ENCODE results near the gene DLX6. TPM values are rescaled to one million over a fixed set of nuclear protein-coding genes. Genes with fewer than 3 reads are reported as not detected.

DLX6 gene
- total RNA-seq, 1 donor from 2014 or later, result not detected

GRCh38 chr7:96993980-96994379, 11.4 kb upstream of the DLX6 start:
- peaks cover 4 to 20% (median 18%) of the 10 kb centered on the region in 3 donors for H3K4me1 ChIP-seq (ENCODE audit: control insufficient read depth in 3 of 3, insufficient read depth in 3 of 3, low read length in 3 of 3)
- no peaks in the 10 kb centered on the region for H3K36me3 ChIP-seq (ENCODE audit: control insufficient read depth in 3 of 3, insufficient read depth in 3 of 3, low read length in 3 of 3)
- H3K9ac ChIP-seq (ENCODE audit: low read depth in 1 of 3, low read length in 3 of 3), result no peak overlapping the region
- H3K27me3 ChIP-seq (ENCODE audit: control insufficient read depth in 3 of 3, insufficient read depth in 3 of 3, low read length in 3 of 3), result peaks cover 82 to 90% (median 89%) of the 10 kb centered on the region in 3 donors
- no peaks in the 10 kb centered on the region for H3K9me3 ChIP-seq (ENCODE audit: control insufficient read depth in 3 of 3, low read length in 3 of 3)
- H3K4me3 ChIP-seq (ENCODE audit: low read length in 3 of 3), result no peak overlapping the region
- no peak overlapping the region for H3K27ac ChIP-seq (ENCODE audit: low read depth, low read length)

GRCh38 chr7:96995406-96996110, 9.8 kb upstream of the DLX6 start:
- Histone ChIP-seq H3K4me3 (ENCODE audit: low read length in 3 of 3) (no peak overlapping the region), H3K36me3 (ENCODE audit: control insufficient read depth in 3 of 3, insufficient read depth in 3 of 3, low read length in 3 of 3) (no peaks in the 10 kb centered on the region), H3K4me1 (ENCODE audit: control insufficient read depth in 3 of 3, insufficient read depth in 3 of 3, low read length in 3 of 3) (peaks cover 4 to 16% (median 12%) of the 10 kb centered on the region in 3 donors), H3K9me3 (ENCODE audit: control insufficient read depth in 3 of 3, low read length in 3 of 3) (no peaks in the 10 kb centered on the region), H3K9ac (ENCODE audit: low read depth in 1 of 3, low read length in 3 of 3) (no peak overlapping the region), H3K27ac (ENCODE audit: low read depth, low read length) (no peak overlapping the region), H3K27me3 (ENCODE audit: control insufficient read depth in 3 of 3, insufficient read depth in 3 of 3, low read length in 3 of 3) (peaks cover 84 to 91% (median 88%) of the 10 kb centered on the region in 3 donors)

- peaks cover 4 to 16% (median 12%) of the 10 kb centered on the region in 3 donors for H3K4me1 ChIP-seq (ENCODE audit: control insufficient read depth in 3 of 3, insufficient read depth in 3 of 3, low read length in 3 of 3)
- H3K9me3 ChIP-seq (ENCODE audit: control insufficient read depth in 3 of 3, low read length in 3 of 3), result no peaks in the 10 kb centered on the region
- no peak overlapping the region for H3K9ac ChIP-seq (ENCODE audit: low read depth in 1 of 3, low read length in 3 of 3)
- peaks cover 91 to 98% (median 93%) of the 10 kb centered on the region in 3 donors for H3K27me3 ChIP-seq (ENCODE audit: control insufficient read depth in 3 of 3, insufficient read depth in 3 of 3, low read length in 3 of 3)
- no peak overlapping the region for H3K27ac ChIP-seq (ENCODE audit: low read depth, low read length)
- no peak overlapping the region for H3K4me3 ChIP-seq (ENCODE audit: low read length in 3 of 3)
- no peaks in the 10 kb centered on the region for H3K36me3 ChIP-seq (ENCODE audit: control insufficient read depth in 3 of 3, insufficient read depth in 3 of 3, low read length in 3 of 3)
Observed at GRCh38 chr7:96996111-96996957, 9.0 kb upstream of the DLX6 start.

GRCh38 chr7:96996958-96997511, 8.3 kb upstream of the DLX6 start:
- Histone ChIP-seq H3K4me3 (ENCODE audit: low read length in 3 of 3) (no peak overlapping the region), H3K36me3 (ENCODE audit: control insufficient read depth in 3 of 3, insufficient read depth in 3 of 3, low read length in 3 of 3) (no peaks in the 10 kb centered on the region), H3K4me1 (ENCODE audit: control insufficient read depth in 3 of 3, insufficient read depth in 3 of 3, low read length in 3 of 3) (peaks cover 4 to 16% (median 12%) of the 10 kb centered on the region in 3 donors), H3K9me3 (ENCODE audit: control insufficient read depth in 3 of 3, low read length in 3 of 3) (no peaks in the 10 kb centered on the region), H3K27me3 (ENCODE audit: control insufficient read depth in 3 of 3, insufficient read depth in 3 of 3, low read length in 3 of 3) (peaks cover 91 to 98% (median 93%) of the 10 kb centered on the region in 3 donors), H3K9ac (ENCODE audit: low read depth in 1 of 3, low read length in 3 of 3) (no peak overlapping the region), H3K27ac (ENCODE audit: low read depth, low read length) (no peak overlapping the region)

GRCh38 chr7:96997512-96998032, 7.8 kb upstream of the DLX6 start:
- Histone ChIP-seq H3K9ac (ENCODE audit: low read depth in 1 of 3, low read length in 3 of 3) (no peak overlapping the region), H3K9me3 (ENCODE audit: control insufficient read depth in 3 of 3, low read length in 3 of 3) (no peaks in the 10 kb centered on the region), H3K36me3 (ENCODE audit: control insufficient read depth in 3 of 3, insufficient read depth in 3 of 3, low read length in 3 of 3) (no peaks in the 10 kb centered on the region), H3K4me3 (ENCODE audit: low read length in 3 of 3) (peak overlapping the region in 1 of 3 donors; percentile 29), H3K4me1 (ENCODE audit: control insufficient read depth in 3 of 3, insufficient read depth in 3 of 3, low read length in 3 of 3) (peaks cover under 1 to 14% (median 9%) of the 10 kb centered on the region in 3 donors), H3K27ac (ENCODE audit: low read depth, low read length) (no peak overlapping the region), H3K27me3 (ENCODE audit: control insufficient read depth in 3 of 3, insufficient read depth in 3 of 3, low read length in 3 of 3) (peaks cover 91 to 98% (median 93%) of the 10 kb centered on the region in 3 donors)

GRCh38 chr7:96998333-96998732, 7.0 kb upstream of the DLX6 start:
- Histone ChIP-seq H3K4me3 (ENCODE audit: low read length in 3 of 3) (no peak overlapping the region), H3K4me1 (ENCODE audit: control insufficient read depth in 3 of 3, insufficient read depth in 3 of 3, low read length in 3 of 3) (peaks cover 0 to 11% (median 5%) of the 10 kb centered on the region in 3 donors), H3K27ac (ENCODE audit: low read depth, low read length) (no peak overlapping the region), H3K36me3 (ENCODE audit: control insufficient read depth in 3 of 3, insufficient read depth in 3 of 3, low read length in 3 of 3) (no peaks in the 10 kb centered on the region), H3K9me3 (ENCODE audit: control insufficient read depth in 3 of 3, low read length in 3 of 3) (no peaks in the 10 kb centered on the region), H3K27me3 (ENCODE audit: control insufficient read depth in 3 of 3, insufficient read depth in 3 of 3, low read length in 3 of 3) (peaks cover 91 to 98% (median 93%) of the 10 kb centered on the region in 3 donors), H3K9ac (ENCODE audit: low read depth in 1 of 3, low read length in 3 of 3) (no peak overlapping the region)

- Histone ChIP-seq H3K9ac (ENCODE audit: low read depth in 1 of 3, low read length in 3 of 3) (no peak overlapping the region), H3K27me3 (ENCODE audit: control insufficient read depth in 3 of 3, insufficient read depth in 3 of 3, low read length in 3 of 3) (peaks cover 91 to 98% (median 93%) of the 10 kb centered on the region in 3 donors), H3K4me3 (ENCODE audit: low read length in 3 of 3) (no peak overlapping the region), H3K4me1 (ENCODE audit: control insufficient read depth in 3 of 3, insufficient read depth in 3 of 3, low read length in 3 of 3) (peaks cover 0 to 15% (median 5%) of the 10 kb centered on the region in 3 donors), H3K9me3 (ENCODE audit: control insufficient read depth in 3 of 3, low read length in 3 of 3) (no peaks in the 10 kb centered on the region), H3K36me3 (ENCODE audit: control insufficient read depth in 3 of 3, insufficient read depth in 3 of 3, low read length in 3 of 3) (no peaks in the 10 kb centered on the region), H3K27ac (ENCODE audit: low read depth, low read length) (no peak overlapping the region)
Observed at GRCh38 chr7:96998744-96999143, 6.6 kb upstream of the DLX6 start.

GRCh38 chr7:97001221-97001620, 4.1 kb upstream of the DLX6 start:
- Histone ChIP-seq H3K36me3 (ENCODE audit: control insufficient read depth in 3 of 3, insufficient read depth in 3 of 3, low read length in 3 of 3) (no peaks in the 10 kb centered on the region), H3K9me3 (ENCODE audit: control insufficient read depth in 3 of 3, low read length in 3 of 3) (no peaks in the 10 kb centered on the region), H3K27me3 (ENCODE audit: control insufficient read depth in 3 of 3, insufficient read depth in 3 of 3, low read length in 3 of 3) (peaks cover 86 to 93% (median 89%) of the 10 kb centered on the region in 3 donors), H3K4me3 (ENCODE audit: low read length in 3 of 3) (no peak overlapping the region), H3K9ac (ENCODE audit: low read depth in 1 of 3, low read length in 3 of 3) (no peak overlapping the region), H3K27ac (ENCODE audit: low read depth, low read length) (no peak overlapping the region), H3K4me1 (ENCODE audit: control insufficient read depth in 3 of 3, insufficient read depth in 3 of 3, low read length in 3 of 3) (peaks cover 5 to 22% (median 11%) of the 10 kb centered on the region in 3 donors)

GRCh38 chr7:97001656-97002554, 3.4 kb upstream of the DLX6 start:
- no peak overlapping the region for H3K9ac ChIP-seq (ENCODE audit: low read depth in 1 of 3, low read length in 3 of 3)
- H3K36me3 ChIP-seq (ENCODE audit: control insufficient read depth in 3 of 3, insufficient read depth in 3 of 3, low read length in 3 of 3), result no peaks in the 10 kb centered on the region
- no peak overlapping the region for H3K27ac ChIP-seq (ENCODE audit: low read depth, low read length)
- H3K27me3 ChIP-seq (ENCODE audit: control insufficient read depth in 3 of 3, insufficient read depth in 3 of 3, low read length in 3 of 3), result peaks cover 85 to 91% (median 87%) of the 10 kb centered on the region in 3 donors
- H3K9me3 ChIP-seq (ENCODE audit: control insufficient read depth in 3 of 3, low read length in 3 of 3), result no peaks in the 10 kb centered on the region
- peaks cover 5 to 17% (median 10%) of the 10 kb centered on the region in 3 donors for H3K4me1 ChIP-seq (ENCODE audit: control insufficient read depth in 3 of 3, insufficient read depth in 3 of 3, low read length in 3 of 3)
- no peak overlapping the region for H3K4me3 ChIP-seq (ENCODE audit: low read length in 3 of 3)
